C4-2B (cell line): ENCODE measurements around the gene ZNF865.
A peak's percentile ranks its signal among the peaks of the same experiment; 100 is the strongest.

Source experiments
- H3K27ac ChIP-seq: fragments of 450-650 bp; 2 replicates; pipeline ENCODE4 v1.5.1; 2017
- ZFX ChIP-seq: fragments of 450-650 bp; IDR thresholded peaks from 2 replicates; pipeline ENCODE4 v1.6.1; 2017
- TF ChIP-seq, protein P1 (sequence below): fragments of 450-650 bp; conservative IDR thresholded peaks from 2 replicates; pipeline ENCODE4 v1.5.1; 2017; ENCODE audit warnings: mild to moderate bottlenecking

ZNF865 gene

GRCh38 chr19:55655648-55656040 is 50.2 kb downstream of the ZNF865 start:
- H3K27ac ChIP-seq = peak overlapping the region; percentile 100
- TF ChIP-seq ZFX = no peak
- TF ChIP-seq, protein P1, sequence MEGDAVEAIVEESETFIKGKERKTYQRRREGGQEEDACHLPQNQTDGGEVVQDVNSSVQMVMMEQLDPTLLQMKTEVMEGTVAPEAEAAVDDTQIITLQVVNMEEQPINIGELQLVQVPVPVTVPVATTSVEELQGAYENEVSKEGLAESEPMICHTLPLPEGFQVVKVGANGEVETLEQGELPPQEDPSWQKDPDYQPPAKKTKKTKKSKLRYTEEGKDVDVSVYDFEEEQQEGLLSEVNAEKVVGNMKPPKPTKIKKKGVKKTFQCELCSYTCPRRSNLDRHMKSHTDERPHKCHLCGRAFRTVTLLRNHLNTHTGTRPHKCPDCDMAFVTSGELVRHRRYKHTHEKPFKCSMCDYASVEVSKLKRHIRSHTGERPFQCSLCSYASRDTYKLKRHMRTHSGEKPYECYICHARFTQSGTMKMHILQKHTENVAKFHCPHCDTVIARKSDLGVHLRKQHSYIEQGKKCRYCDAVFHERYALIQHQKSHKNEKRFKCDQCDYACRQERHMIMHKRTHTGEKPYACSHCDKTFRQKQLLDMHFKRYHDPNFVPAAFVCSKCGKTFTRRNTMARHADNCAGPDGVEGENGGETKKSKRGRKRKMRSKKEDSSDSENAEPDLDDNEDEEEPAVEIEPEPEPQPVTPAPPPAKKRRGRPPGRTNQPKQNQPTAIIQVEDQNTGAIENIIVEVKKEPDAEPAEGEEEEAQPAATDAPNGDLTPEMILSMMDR = no peak

- peak overlapping the region; percentile 100 for H3K27ac ChIP-seq
- TF ChIP-seq ZFX = no peak
- TF ChIP-seq, protein P1 = no peak
Observed at GRCh38 chr19:55656552-55656951, 51.1 kb downstream of the ZNF865 start.

GRCh38 chr19:55656988-55657747 is 51.7 kb downstream of the ZNF865 start:
- H3K27ac ChIP-seq = peak overlapping the region; percentile 100

DNA sequence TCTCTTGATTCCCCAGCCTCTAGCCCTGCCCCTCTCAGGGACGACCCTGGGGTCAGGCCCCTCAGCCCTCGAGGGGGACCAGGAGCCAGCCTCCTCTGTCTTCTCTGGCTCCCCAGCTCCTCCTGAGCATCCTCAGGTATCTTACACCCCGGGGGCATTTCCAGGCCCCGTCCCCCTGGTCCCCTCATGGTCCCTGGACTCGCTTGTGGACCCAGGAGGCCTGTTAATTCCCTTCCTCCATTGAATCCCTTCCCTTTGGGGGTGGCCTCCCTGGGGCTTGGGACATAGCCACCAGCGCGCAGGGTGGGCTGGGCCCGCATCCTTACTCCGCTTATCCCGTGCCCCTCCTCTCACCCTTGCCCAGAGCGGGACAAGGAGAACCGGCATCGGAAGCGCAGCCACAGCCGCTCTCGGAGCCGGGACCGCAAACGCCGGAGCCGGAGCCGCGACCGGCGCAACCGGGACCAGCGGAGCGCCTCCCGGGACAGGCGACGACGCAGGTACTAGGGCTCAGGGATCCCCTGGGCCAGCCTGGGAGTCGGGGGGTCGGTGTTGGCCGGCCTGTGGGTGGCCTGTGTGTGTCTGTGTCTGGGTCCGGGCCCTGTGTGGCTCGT is 53.5 kb downstream of the ZNF865 start:
- TF ChIP-seq, protein P1 = no peak
- no peak for TF ChIP-seq ZFX
- H3K27ac ChIP-seq = no peak overlapping the region; the same call in 1 of the 2 replicates

More at GRCh38 chr19:55656988-55657747, 51.7 kb downstream of the ZNF865 start:
- TF ChIP-seq, protein P1 = no peak
- TF ChIP-seq ZFX = no peak

DNA sequence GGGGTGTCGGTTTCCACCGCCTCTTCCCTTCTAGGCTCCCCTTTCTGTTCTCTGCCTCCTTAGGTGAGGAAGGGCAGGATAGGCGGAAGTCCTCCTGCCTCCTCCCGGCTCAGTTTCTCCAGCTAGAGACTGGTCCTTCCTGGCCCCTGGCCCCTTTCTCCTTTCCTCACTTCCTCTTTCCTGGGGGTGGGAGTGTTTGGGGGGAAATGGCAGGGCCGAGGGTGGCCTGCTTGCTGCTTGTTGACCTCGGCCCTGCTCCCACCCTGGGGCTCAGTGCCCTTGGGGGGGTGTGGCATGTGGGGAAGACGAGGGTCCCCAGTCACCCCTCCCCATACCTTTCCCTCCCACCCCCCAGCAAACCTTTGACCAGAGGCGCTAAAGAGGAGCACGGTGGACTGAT is 54.4 kb downstream of the ZNF865 start:
- no peak for TF ChIP-seq ZFX
- TF ChIP-seq, protein P1 = no peak

GRCh38 chr19:55660404-55660803 is 55.0 kb downstream of the ZNF865 start:
- H3K27ac ChIP-seq = no peak overlapping the region
- TF ChIP-seq, protein P1 = no peak
- no peak for TF ChIP-seq ZFX

More for the DNA sequence above, 54.4 kb downstream of the ZNF865 start:
- no peak overlapping the region for H3K27ac ChIP-seq

DNA sequence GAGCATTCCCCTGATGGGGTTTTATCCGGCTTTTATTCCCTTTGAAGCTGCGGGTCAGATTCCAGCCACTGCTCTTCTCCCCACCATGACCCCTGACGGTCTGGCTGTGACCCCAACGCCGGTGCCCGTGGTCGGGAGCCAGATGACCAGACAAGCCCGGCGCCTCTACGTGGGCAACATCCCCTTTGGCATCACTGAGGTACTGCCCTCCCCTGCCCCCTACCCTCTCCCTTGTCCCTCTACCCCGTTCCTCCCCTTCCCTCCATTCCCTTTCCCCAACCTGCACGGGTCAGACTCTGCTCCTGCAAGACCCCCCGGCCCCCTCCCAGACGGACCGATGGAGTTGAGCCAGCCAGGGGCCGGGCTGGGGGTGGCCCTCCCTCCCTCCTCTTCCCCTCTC is 55.5 kb downstream of the ZNF865 start:
- no peak overlapping the region for H3K27ac ChIP-seq

More for the DNA sequence above, 55.5 kb downstream of the ZNF865 start:
- TF ChIP-seq ZFX = no peak
- TF ChIP-seq, protein P1 = no peak
